ENCODE data around the gene NHERF2. TPM values are rescaled to one million over a fixed set of nuclear protein-coding genes. Genes with fewer than 3 reads are reported as not detected.
"Not testable (repeated sequence)": the region's sequence is repeated elsewhere in the genome, so short reads cannot be mapped to it uniquely, and the experiment has no call there.

Gene NHERF2
- total RNA-seq, 2 experiments from 2014 or later: 2.4 to 3.7 TPM

GRCh38 chr16:2008631-2009163 lies 18.0 kb upstream of the NHERF2 start:
- Mint-ChIP-seq H3K4me1 (peaks cover 26% of the 10 kb centered on the region), H3K27ac (peak overlapping the region; percentile 86), H3K27me3 (no peaks in the 10 kb centered on the region), H3K36me3 (peaks cover 34% of the 10 kb centered on the region), H3K9me3 (no peaks in the 10 kb centered on the region), H3K4me3 (peak overlapping the region; percentile 88)
- DNase-seq: peak; percentile 67

GRCh38 chr16:2009164-2009711 lies 17.5 kb upstream of the NHERF2 start:
- Mint-ChIP-seq H3K4me1 (peaks cover 26% of the 10 kb centered on the region), H3K9me3 (no peaks in the 10 kb centered on the region), H3K27me3 (no peaks in the 10 kb centered on the region), H3K4me3 (peak overlapping the region; percentile 88), H3K36me3 (peaks cover 34% of the 10 kb centered on the region), H3K27ac (peak overlapping the region; percentile 86)
- peak; percentile 44 for DNase-seq

GRCh38 chr16:2009791-2010510 lies 16.8 kb upstream of the NHERF2 start, which contains the start of gene ZNF598:
TSS of gene ZNF598 (minus strand) at chr16:2009821.
- Mint-ChIP-seq H3K27me3 (no peaks in the 10 kb centered on the region), H3K4me1 (peaks cover 24% of the 10 kb centered on the region), H3K36me3 (peaks cover 34% of the 10 kb centered on the region), H3K27ac (peak within 1 kb of the TSS; percentile 93), H3K4me3 (peak within 1 kb of the TSS; percentile 94), H3K9me3 (no peaks in the 10 kb centered on the region)
- peak; percentile 88 for DNase-seq

- not testable (repeated sequence) for H3K27me3 Mint-ChIP-seq, DNase-seq, H3K27ac Mint-ChIP-seq, H3K9me3 Mint-ChIP-seq, H3K4me3 Mint-ChIP-seq
- Mint-ChIP-seq H3K36me3 (peaks cover 24% of the 10 kb centered on the region), H3K4me1 (peaks cover 17% of the 10 kb centered on the region)
Observed at GRCh38 chr16:2011726-2012125, 15.0 kb upstream of the NHERF2 start.

GRCh38 chr16:2013527-2013926 lies 13.2 kb upstream of the NHERF2 start:
- Mint-ChIP-seq H3K4me3 (no peak overlapping the region), H3K27ac (no peak overlapping the region), H3K9me3 (no peaks in the 10 kb centered on the region), H3K27me3 (peaks cover 4% of the 10 kb centered on the region), H3K36me3 (peaks cover 8% of the 10 kb centered on the region), H3K4me1 (peaks cover 7% of the 10 kb centered on the region)
- no peak for DNase-seq

- H3K36me3 Mint-ChIP-seq: peaks cover 2% of the 10 kb centered on the region
- no peak for DNase-seq
- H3K27ac Mint-ChIP-seq: no peak overlapping the region
- peaks cover under 1% of the 10 kb centered on the region for H3K4me1 Mint-ChIP-seq
- no peaks in the 10 kb centered on the region for H3K9me3 Mint-ChIP-seq
- peaks cover 13% of the 10 kb centered on the region for H3K27me3 Mint-ChIP-seq
- no peak overlapping the region for H3K4me3 Mint-ChIP-seq
Observed at GRCh38 chr16:2015117-2015946, 11.4 kb upstream of the NHERF2 start.

GRCh38 chr16:2015947-2016208 lies 10.8 kb upstream of the NHERF2 start:
- H3K4me1 Mint-ChIP-seq: peaks cover 4% of the 10 kb centered on the region
- H3K36me3 Mint-ChIP-seq: peaks cover 2% of the 10 kb centered on the region
- peaks cover 18% of the 10 kb centered on the region for H3K27me3 Mint-ChIP-seq
- H3K27ac Mint-ChIP-seq: no peak overlapping the region
- H3K9me3 Mint-ChIP-seq: no peaks in the 10 kb centered on the region
- no peak for DNase-seq
- H3K4me3 Mint-ChIP-seq: no peak overlapping the region

- H3K9me3 Mint-ChIP-seq: no peaks in the 10 kb centered on the region
Observed at GRCh38 chr16:2016407-2016922, 10.2 kb upstream of the NHERF2 start.

GRCh38 chr16:2019518-2019920 lies 7.2 kb upstream of the NHERF2 start, which contains the start of gene NPW:
TSS of gene NPW (plus strand) at chr16:2019785.
- peak; percentile 63 for DNase-seq
- Mint-ChIP-seq H3K4me1 (peaks cover 14% of the 10 kb centered on the region), H3K9me3 (no peaks in the 10 kb centered on the region), H3K27ac (no peak within 1 kb of the TSS), H3K36me3 (peaks cover 4% of the 10 kb centered on the region), H3K27me3 (peaks cover 41% of the 10 kb centered on the region), H3K4me3 (peak within 1 kb of the TSS; percentile 74)

More at GRCh38 chr16:2016407-2016922, 10.2 kb upstream of the NHERF2 start:
- DNase-seq: no peak
- Mint-ChIP-seq H3K27ac (no peak overlapping the region), H3K36me3 (peaks cover 2% of the 10 kb centered on the region), H3K4me1 (peaks cover 5% of the 10 kb centered on the region), H3K4me3 (no peak overlapping the region), H3K27me3 (peaks cover 24% of the 10 kb centered on the region)

GRCh38 chr16:2019921-2020831 lies 6.5 kb upstream of the NHERF2 start:
- Mint-ChIP-seq H3K4me1 (peaks cover 14% of the 10 kb centered on the region), H3K27ac (no peak overlapping the region), H3K27me3 (peaks cover 41% of the 10 kb centered on the region), H3K36me3 (peaks cover 4% of the 10 kb centered on the region), H3K4me3 (peak overlapping the region; percentile 74), H3K9me3 (no peaks in the 10 kb centered on the region)
- peak; percentile 27 for DNase-seq

- Mint-ChIP-seq H3K4me1 (peaks cover 18% of the 10 kb centered on the region), H3K27ac (no peak overlapping the region), H3K4me3 (peak overlapping the region; percentile 70), H3K9me3 (no peaks in the 10 kb centered on the region), H3K36me3 (peaks cover 4% of the 10 kb centered on the region), H3K27me3 (peaks cover 48% of the 10 kb centered on the region)
- no peak for DNase-seq
Observed at GRCh38 chr16:2022723-2023091, 4.0 kb upstream of the NHERF2 start.

- DNase-seq: peak; percentile 93
- H3K9me3 Mint-ChIP-seq: no peaks in the 10 kb centered on the region
- peaks cover 44% of the 10 kb centered on the region for H3K27me3 Mint-ChIP-seq
- peaks cover 18% of the 10 kb centered on the region for H3K4me1 Mint-ChIP-seq
- peaks cover 4% of the 10 kb centered on the region for H3K36me3 Mint-ChIP-seq
- peak overlapping the region; percentile 70 for H3K4me3 Mint-ChIP-seq
- peak overlapping the region; percentile 68 for H3K27ac Mint-ChIP-seq
Observed at GRCh38 chr16:2023092-2024031, 3.3 kb upstream of the NHERF2 start.

- Mint-ChIP-seq H3K9me3 (no peaks in the 10 kb centered on the region), H3K36me3 (peaks cover 4% of the 10 kb centered on the region), H3K4me3 (no peak overlapping the region), H3K27me3 (peaks cover 39% of the 10 kb centered on the region), H3K4me1 (peaks cover 18% of the 10 kb centered on the region), H3K27ac (no peak overlapping the region)
- no peak for DNase-seq
Observed at GRCh38 chr16:2024032-2024420, 2.7 kb upstream of the NHERF2 start.
